GM19468 (cell line): ENCODE data around the gene AMER3.

Experiments
- ATAC-seq: cut with Tn5 transposase; IDR thresholded peaks from one replicate; pipeline ENCODE4 v1.9.1; 2021; ENCODE audit warnings: mild to moderate bottlenecking, moderate library complexity, moderate number of reproducible peaks; ENCODE audit not compliant: unreplicated experiment; ENCODE audit errors: extremely low read depth

The AMER3 gene

GRCh38 chr2:130749078-130749477 is 6.3 kb upstream of the AMER3 start:
- no peak for ATAC-seq

GRCh38 chr2:130749641-130750040 is 5.7 kb upstream of the AMER3 start:
- no peak for ATAC-seq

- no peak for ATAC-seq
Measured at GRCh38 chr2:130754811-130755210, 529 bp upstream of the AMER3 start.

GRCh38 chr2:130756053-130756873 is 923 bp downstream of the AMER3 start:
- ATAC-seq, result peak; percentile 44

GRCh38 chr2:130756874-130757668 is 1.7 kb downstream of the AMER3 start:
- ATAC-seq, result no peak

GRCh38 chr2:130759906-130760753 is 4.8 kb downstream of the AMER3 start:
- ATAC-seq, result no peak

GRCh38 chr2:130760754-130761751 is 5.7 kb downstream of the AMER3 start:
- no peak for ATAC-seq

GRCh38 chr2:130762031-130762909 is 6.9 kb downstream of the AMER3 start:
- ATAC-seq, result no peak

- ATAC-seq, result no peak
Measured at GRCh38 chr2:130762910-130763385, 7.6 kb downstream of the AMER3 start.

GRCh38 chr2:130763405-130763804 is 8.1 kb downstream of the AMER3 start:
- no peak for ATAC-seq

- no peak for ATAC-seq
Measured at GRCh38 chr2:130764035-130764820, 8.9 kb downstream of the AMER3 start.

- ATAC-seq, result no peak
Measured at GRCh38 chr2:130764821-130765115, 9.4 kb downstream of the AMER3 start.

- no peak for ATAC-seq
Measured at GRCh38 chr2:130765464-130765863, 10.1 kb downstream of the AMER3 start.

- ATAC-seq, result no peak
Measured at GRCh38 chr2:130766037-130766436, 10.7 kb downstream of the AMER3 start.

- ATAC-seq, result no peak
Measured at GRCh38 chr2:130766711-130767407, 11.5 kb downstream of the AMER3 start.

GRCh38 chr2:130767408-130767775 is 12.1 kb downstream of the AMER3 start:
- ATAC-seq, result no peak

GRCh38 chr2:130768191-130768855 is 13.0 kb downstream of the AMER3 start:
- ATAC-seq, result no peak
